ENCODE results near the gene DOC2A. TPM values are rescaled to one million over a fixed set of nuclear protein-coding genes. Genes with fewer than 3 reads are reported as not detected.

DOC2A gene
- total RNA-seq, 1 experiment from 2014 or later, result 3.2 TPM

Other genes starting within 250 kb of the DOC2A start
- gene ZG16, start 232.8 kb downstream of the DOC2A start, total RNA-seq (2021; ENCODE audit: unreplicated experiment), result not detected
- gene KIF22, start 220.3 kb downstream of the DOC2A start, total RNA-seq (2021; ENCODE audit: unreplicated experiment), result 111 TPM
- 426 TPM for gene MAZ, start 204.5 kb downstream of the DOC2A start, total RNA-seq (2021; ENCODE audit: unreplicated experiment)
- gene PRRT2, start 198.8 kb downstream of the DOC2A start, total RNA-seq (2021; ENCODE audit: unreplicated experiment), result 9.7 TPM
- gene PAGR1, start 194.9 kb downstream of the DOC2A start, total RNA-seq (2021; ENCODE audit: unreplicated experiment), result 42.5 TPM
- 107 TPM for gene MVP, start 190.6 kb downstream of the DOC2A start, total RNA-seq (2021; ENCODE audit: unreplicated experiment)
- 71.6 TPM for gene CDIPT, start 147.8 kb downstream of the DOC2A start, total RNA-seq (2021; ENCODE audit: unreplicated experiment)
- gene SEZ6L2, start 111.5 kb downstream of the DOC2A start, total RNA-seq (2021; ENCODE audit: unreplicated experiment), result 70.7 TPM
- 87.0 TPM for gene ASPHD1, start 110.5 kb downstream of the DOC2A start, total RNA-seq (2021; ENCODE audit: unreplicated experiment)
- gene KCTD13, start 84.8 kb downstream of the DOC2A start, total RNA-seq (2021; ENCODE audit: unreplicated experiment), result 45.7 TPM
- 161 TPM for gene TMEM219, start 48.9 kb downstream of the DOC2A start, total RNA-seq (2021; ENCODE audit: unreplicated experiment)
- gene TAOK2, start 37.2 kb downstream of the DOC2A start, total RNA-seq (2021; ENCODE audit: unreplicated experiment), result 99.4 TPM
- gene HIRIP3, start 15.4 kb downstream of the DOC2A start, total RNA-seq (2021; ENCODE audit: unreplicated experiment), result 25.3 TPM
- gene INO80E, start 14.8 kb downstream of the DOC2A start, total RNA-seq (2021; ENCODE audit: unreplicated experiment), result 104 TPM
- not detected for gene C16orf92, start 12.2 kb upstream of the DOC2A start, total RNA-seq (2021; ENCODE audit: unreplicated experiment)
- 3.5 TPM for gene TLCD3B, start 20.2 kb upstream of the DOC2A start, total RNA-seq (2021; ENCODE audit: unreplicated experiment)
- gene ALDOA, start 54.7 kb upstream of the DOC2A start, total RNA-seq (2021; ENCODE audit: unreplicated experiment), result 2,516 TPM
- gene PPP4C, start 65.0 kb upstream of the DOC2A start, total RNA-seq (2021; ENCODE audit: unreplicated experiment), result 186 TPM
- gene TBX6, start 80.9 kb upstream of the DOC2A start, total RNA-seq (2021; ENCODE audit: unreplicated experiment), result 0.46 TPM
- gene YPEL3, start 85.2 kb upstream of the DOC2A start, total RNA-seq (2021; ENCODE audit: unreplicated experiment), result 0.69 TPM
- gene GDPD3, start 102.5 kb upstream of the DOC2A start, total RNA-seq (2021; ENCODE audit: unreplicated experiment), result 2.5 TPM
- 47.1 TPM for gene MAPK3, start 112.2 kb upstream of the DOC2A start, total RNA-seq (2021; ENCODE audit: unreplicated experiment)
- gene CORO1A, start 172.6 kb upstream of the DOC2A start, total RNA-seq (2021; ENCODE audit: unreplicated experiment), result 3.7 TPM
- gene BOLA2B, start 182.6 kb upstream of the DOC2A start, total RNA-seq (2021; ENCODE audit: unreplicated experiment), result 178 TPM
- gene SLX1A, start 182.8 kb upstream of the DOC2A start, total RNA-seq (2021; ENCODE audit: unreplicated experiment), result 18.5 TPM
- gene SULT1A3, start 188.2 kb upstream of the DOC2A start, total RNA-seq (2021; ENCODE audit: unreplicated experiment), result 16.8 TPM
- gene NPIPB13, start 237.5 kb upstream of the DOC2A start, total RNA-seq (2021; ENCODE audit: unreplicated experiment), result 19.8 TPM